ENCODE measurements around the gene MAP2K5. TPM values are rescaled to one million over a fixed set of nuclear protein-coding genes. Genes with fewer than 3 reads are reported as not detected.

MAP2K5 gene
- total RNA-seq, 2 experiments from 2014 or later: 18.0 to 26.7 TPM

- no peak for ATAC-seq
- no peak overlapping the region for H3K4me3 Mint-ChIP-seq
- POLR2A ChIA-PET: no interaction called here
- H3K9me3 Mint-ChIP-seq (ENCODE audit: low read depth): no peaks in the 10 kb centered on the region
- no peak for DNase-seq
- intact Hi-C loops (cut with DNase I, micrococcal nuclease): no loop called here
- CTCF ChIA-PET: no interaction called here
- peaks cover 25% of the 10 kb centered on the region for H3K36me3 Mint-ChIP-seq (ENCODE audit: low read depth)
- H3K27ac Mint-ChIP-seq: no peak overlapping the region
- peaks cover 3% of the 10 kb centered on the region for H3K4me1 Mint-ChIP-seq
- H3K27me3 Mint-ChIP-seq: no peaks in the 10 kb centered on the region
Observed at GRCh38 chr15:67509918-67510317, 32.6 kb upstream of the MAP2K5 start.

- ChIA-PET CTCF (interaction anchor here (0.6 to 0.7 kb wide), 2 partner anchors 14 to 248 kb away, joined by 3 read pairs; no protein-coding TSS in a partner anchor), POLR2A (no interaction called here)
- no peak for ATAC-seq
- no peaks in the 10 kb centered on the region for H3K9me3 Mint-ChIP-seq (ENCODE audit: low read depth)
- no peaks in the 10 kb centered on the region for H3K27me3 Mint-ChIP-seq
- no peak overlapping the region for H3K4me3 Mint-ChIP-seq
- intact Hi-C loops (cut with DNase I, micrococcal nuclease): no loop called here
- peaks cover 3% of the 10 kb centered on the region for H3K4me1 Mint-ChIP-seq
- no peak overlapping the region for H3K27ac Mint-ChIP-seq
- DNase-seq: no peak
- H3K36me3 Mint-ChIP-seq (ENCODE audit: low read depth): peaks cover 29% of the 10 kb centered on the region
Observed at GRCh38 chr15:67510597-67511190, 31.8 kb upstream of the MAP2K5 start.

DNA sequence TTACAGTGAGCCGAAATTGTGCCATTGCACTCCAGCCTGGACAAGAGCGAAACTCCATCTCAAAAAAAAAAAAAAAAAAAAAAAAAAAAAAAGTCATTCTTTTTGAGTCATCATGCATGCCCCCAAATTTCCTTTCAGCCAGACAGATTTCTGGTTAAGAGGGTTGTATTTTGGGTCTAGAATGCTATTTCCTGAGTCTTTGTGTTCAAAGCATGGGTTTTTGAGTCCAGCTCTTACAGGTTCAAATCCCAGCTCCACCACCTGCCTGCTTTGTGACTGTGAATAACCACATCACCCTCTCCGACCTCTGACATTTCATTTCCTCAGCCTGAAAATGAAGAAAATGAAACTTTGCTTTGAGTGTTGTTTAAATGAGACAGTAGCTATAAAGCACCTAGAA, 30.9 kb upstream of the MAP2K5 start:
- peaks cover 3% of the 10 kb centered on the region for H3K4me1 Mint-ChIP-seq
- DNase-seq (peak; percentile 22), ATAC-seq (peak; percentile 39)
- no peaks in the 10 kb centered on the region for H3K27me3 Mint-ChIP-seq
- POLR2A ChIA-PET: interaction anchor here (0.6 kb wide), 1 partner anchor 205 kb away, joined by 3 read pairs; no protein-coding TSS in a partner anchor
- intact Hi-C loops (cut with DNase I, micrococcal nuclease): no loop called here
- no peaks in the 10 kb centered on the region for H3K9me3 Mint-ChIP-seq (ENCODE audit: low read depth)
- H3K27ac Mint-ChIP-seq: no peak overlapping the region
- peaks cover 29% of the 10 kb centered on the region for H3K36me3 Mint-ChIP-seq (ENCODE audit: low read depth)
- no peak overlapping the region for H3K4me3 Mint-ChIP-seq
- CTCF ChIA-PET: interaction anchor here (0.9 kb wide), 1 partner anchor 1013 kb away, joined by 4 read pairs; no protein-coding TSS in a partner anchor

GRCh38 chr15:67512140-67512539, 30.4 kb upstream of the MAP2K5 start:
- intact Hi-C loops (cut with DNase I, micrococcal nuclease): no loop called here
- CTCF ChIA-PET: interaction anchor here (0.9 kb wide), 1 partner anchor 1014 kb away, joined by 4 read pairs; no protein-coding TSS in a partner anchor
- POLR2A ChIA-PET: no interaction called here
- Mint-ChIP-seq H3K9me3 (ENCODE audit: low read depth) (no peaks in the 10 kb centered on the region), H3K4me3 (no peak overlapping the region), H3K4me1 (peaks cover 3% of the 10 kb centered on the region), H3K36me3 (ENCODE audit: low read depth) (peaks cover 31% of the 10 kb centered on the region), H3K27me3 (no peaks in the 10 kb centered on the region), H3K27ac (no peak overlapping the region)
- ATAC-seq: no peak
- DNase-seq: no peak

DNA sequence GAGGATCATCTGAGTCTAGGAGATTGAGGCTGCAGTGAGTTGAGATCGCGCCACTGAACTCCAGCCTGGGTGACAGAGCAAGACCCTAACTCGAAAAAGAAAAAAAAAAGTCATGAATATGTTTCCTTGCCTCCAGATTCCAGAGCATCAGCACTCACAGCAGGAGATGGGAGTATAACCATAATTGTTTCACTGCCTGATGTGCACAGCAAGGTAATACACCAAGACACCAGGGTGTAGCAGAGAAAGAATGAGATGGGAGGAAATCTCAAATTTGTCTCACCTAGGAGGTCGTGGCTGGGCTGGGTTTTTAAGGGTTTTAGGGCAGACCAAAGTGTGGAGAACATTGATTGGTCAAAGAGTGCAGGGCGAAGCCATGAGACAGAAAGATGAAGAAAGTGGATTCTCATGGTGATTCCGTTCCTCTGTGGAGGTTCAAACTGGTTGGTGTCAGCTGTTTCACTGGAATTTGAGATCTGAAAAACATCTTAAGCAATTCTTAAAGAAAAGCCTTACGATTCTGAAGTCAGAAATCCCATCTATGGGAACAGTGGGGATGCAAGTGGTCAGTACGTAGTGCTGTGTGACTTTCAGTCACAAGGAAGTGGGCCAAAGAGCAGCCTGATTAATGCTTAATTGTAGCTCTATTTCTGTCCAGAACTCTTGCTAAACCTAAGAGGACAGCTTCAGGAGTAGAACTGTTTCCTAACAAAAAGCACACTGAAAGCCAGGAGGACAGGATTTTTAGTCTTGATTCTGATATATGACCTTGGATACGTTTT, 29.4 kb upstream of the MAP2K5 start:
- intact Hi-C loops (cut with DNase I, micrococcal nuclease): no loop called here
- H3K9me3 Mint-ChIP-seq (ENCODE audit: low read depth): no peaks in the 10 kb centered on the region
- no peak overlapping the region for H3K27ac Mint-ChIP-seq
- ChIA-PET POLR2A (no interaction called here), CTCF (no interaction called here)
- H3K4me3 Mint-ChIP-seq: no peak overlapping the region
- no peak for DNase-seq
- ATAC-seq: no peak
- H3K4me1 Mint-ChIP-seq: peaks cover 3% of the 10 kb centered on the region
- H3K27me3 Mint-ChIP-seq: no peaks in the 10 kb centered on the region
- H3K36me3 Mint-ChIP-seq (ENCODE audit: low read depth): peaks cover 30% of the 10 kb centered on the region

- DNase-seq (no peak), ATAC-seq (no peak)
- Mint-ChIP-seq H3K4me3 (no peak overlapping the region), H3K27me3 (no peaks in the 10 kb centered on the region), H3K4me1 (peaks cover 5% of the 10 kb centered on the region), H3K9me3 (ENCODE audit: low read depth) (no peaks in the 10 kb centered on the region), H3K36me3 (ENCODE audit: low read depth) (peaks cover 29% of the 10 kb centered on the region), H3K27ac (peak overlapping the region; percentile 13)
- intact Hi-C loops (cut with DNase I, micrococcal nuclease): no loop called here
- POLR2A ChIA-PET: no interaction called here
- CTCF ChIA-PET: interaction anchor here (0.7 kb wide), 1 partner anchor 445 kb away, joined by 3 read pairs; no protein-coding TSS in a partner anchor
Observed at GRCh38 chr15:67515090-67515489, 27.4 kb upstream of the MAP2K5 start.

DNA sequence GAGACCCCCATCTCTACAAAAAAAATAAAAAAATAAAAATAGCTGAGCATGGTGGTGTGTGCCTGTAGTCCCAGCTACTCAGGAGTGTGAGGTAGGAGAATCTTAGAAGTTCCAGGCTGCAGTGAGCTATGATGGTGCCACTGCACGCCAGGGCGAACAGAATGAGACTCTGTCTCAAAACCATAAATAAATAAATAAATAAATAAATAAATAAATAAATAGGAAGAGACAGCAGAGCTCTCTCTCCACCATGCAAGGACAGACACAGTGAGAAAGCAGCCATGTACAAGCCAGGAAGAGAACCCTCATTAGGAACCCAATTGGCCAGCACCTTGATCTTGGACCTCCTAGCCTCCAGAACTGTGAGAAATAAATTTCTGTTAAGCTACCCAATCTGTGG, 26.9 kb upstream of the MAP2K5 start:
- H3K27ac Mint-ChIP-seq: no peak overlapping the region
- H3K4me1 Mint-ChIP-seq: peaks cover 7% of the 10 kb centered on the region
- POLR2A ChIA-PET: no interaction called here
- H3K36me3 Mint-ChIP-seq (ENCODE audit: low read depth): peaks cover 29% of the 10 kb centered on the region
- CTCF ChIA-PET: interaction anchor here (0.7 kb wide), 1 partner anchor 445 kb away, joined by 3 read pairs; no protein-coding TSS in a partner anchor
- no peak for ATAC-seq
- no peak for DNase-seq
- H3K27me3 Mint-ChIP-seq: no peaks in the 10 kb centered on the region
- no peak overlapping the region for H3K4me3 Mint-ChIP-seq
- H3K9me3 Mint-ChIP-seq (ENCODE audit: low read depth): no peaks in the 10 kb centered on the region
- intact Hi-C loops (cut with DNase I, micrococcal nuclease): no loop called here

DNA sequence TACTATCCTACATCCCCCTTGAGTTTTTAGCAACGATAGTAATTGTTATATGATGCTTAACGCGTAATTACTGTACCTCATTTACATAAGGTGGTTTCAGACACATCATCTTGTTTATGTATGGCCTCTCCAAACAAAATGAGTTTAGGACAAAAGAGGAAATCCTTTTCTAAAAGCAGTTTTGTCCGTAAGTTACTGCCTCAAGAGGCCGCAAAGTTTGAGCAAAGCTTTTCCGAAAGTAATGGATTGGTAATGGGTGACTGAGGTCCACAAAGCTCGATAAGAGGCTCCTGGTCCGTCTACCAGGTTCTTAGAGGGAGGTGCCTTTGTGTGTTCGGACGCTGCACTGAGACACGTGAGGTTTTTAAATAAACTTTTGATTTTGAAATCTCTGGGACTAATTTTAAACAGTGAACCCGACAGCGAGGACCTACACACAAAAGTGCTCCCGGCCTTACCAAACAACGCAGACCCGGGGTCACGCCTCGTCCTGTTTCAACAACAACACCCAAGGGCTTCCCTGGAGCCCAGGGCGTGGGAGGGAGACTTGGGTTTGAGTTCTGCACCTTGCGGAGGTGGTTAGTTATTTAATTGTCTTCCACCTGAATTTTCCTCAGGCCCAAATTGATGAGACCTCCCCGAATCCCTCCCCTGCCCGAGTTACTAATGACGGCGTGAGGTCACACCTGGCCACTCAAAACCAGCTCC, 22.0 kb upstream of the MAP2K5 start:
- intact Hi-C loops (cut with DNase I, micrococcal nuclease): loop anchor here (1.0 to 5.0 kb wide), 10 partner anchors 22 to 1133 kb away; partner anchors contain the start of genes RNU6-1 (in 2 of the 2), AAGAB (in 1 of the 2), CLN6 (in 1 of the 2) and FEM1B (in 1 of the 2)
- ATAC-seq: no peak
- Mint-ChIP-seq H3K4me3 (peak overlapping the region; percentile 96), H3K27me3 (no peaks in the 10 kb centered on the region), H3K36me3 (ENCODE audit: low read depth) (peaks cover 8% of the 10 kb centered on the region), H3K27ac (peak overlapping the region; percentile 94), H3K4me1 (peaks cover 21% of the 10 kb centered on the region), H3K9me3 (ENCODE audit: low read depth) (no peaks in the 10 kb centered on the region)
- no peak for DNase-seq
- CTCF ChIA-PET: interaction anchor here (0.7 to 1.0 kb wide), 3 partner anchors 14 to 483 kb away, joined by 3 read pairs; no protein-coding TSS in a partner anchor
- POLR2A ChIA-PET: interaction anchor here (0.6 to 1.6 kb wide), 3 partner anchors 11 to 709 kb away, joined by 3 to 10 read pairs (median 7); no protein-coding TSS in a partner anchor

DNA sequence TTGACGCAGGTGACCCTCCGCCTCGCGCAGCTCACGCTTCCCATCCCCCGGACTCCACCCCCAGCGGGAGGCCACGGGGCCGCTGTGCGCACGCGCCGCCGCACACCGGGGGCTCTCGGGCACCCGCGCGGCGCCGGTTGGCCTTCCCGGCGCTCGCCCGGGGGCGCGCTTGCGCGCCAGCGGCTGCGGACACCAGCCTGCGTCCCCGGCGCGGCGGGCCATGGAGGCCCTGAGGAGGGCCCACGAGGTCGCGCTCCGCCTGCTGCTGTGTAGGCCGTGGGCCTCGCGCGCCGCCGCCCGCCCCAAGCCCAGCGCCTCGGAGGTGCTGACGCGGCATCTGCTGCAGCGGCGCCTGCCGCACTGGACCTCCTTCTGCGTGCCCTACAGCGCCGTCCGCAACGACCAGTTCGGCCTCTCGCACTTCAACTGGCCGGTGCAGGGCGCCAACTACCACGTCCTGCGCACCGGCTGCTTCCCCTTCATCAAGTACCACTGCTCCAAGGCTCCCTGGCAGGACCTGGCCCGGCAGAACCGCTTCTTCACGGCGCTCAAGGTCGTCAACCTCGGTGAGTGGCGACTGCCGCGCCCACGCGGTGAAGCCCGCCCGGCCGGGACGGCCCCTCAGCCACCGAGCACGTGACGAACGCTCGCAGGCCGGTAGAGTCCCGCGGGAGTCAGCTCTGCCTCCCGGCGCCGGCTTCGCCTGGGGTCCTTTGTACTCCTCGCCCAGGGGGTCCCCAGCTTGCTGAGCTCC, 21.3 kb upstream of the MAP2K5 start, which contains the start of gene C15orf61:
TSS of gene C15orf61 (plus strand) at position 103 of the 754 bp plus-strand sequence. CDS start at position 221, 118 bp downstream.
- Mint-ChIP-seq H3K4me3 (peak within 1 kb of the TSS; percentile 96), H3K9me3 (ENCODE audit: low read depth) (no peaks in the 10 kb centered on the region), H3K27me3 (no peaks in the 10 kb centered on the region), H3K4me1 (peaks cover 21% of the 10 kb centered on the region), H3K27ac (peak within 1 kb of the TSS; percentile 98), H3K36me3 (ENCODE audit: low read depth) (peaks cover 9% of the 10 kb centered on the region)
- POLR2A ChIA-PET: interaction anchor here (0.6 to 1.6 kb wide), 4 partner anchors 10 to 708 kb away, joined by 3 to 10 read pairs (median 5); no protein-coding TSS in a partner anchor
- peak; percentile 90 for DNase-seq
- intact Hi-C loops (cut with DNase I, micrococcal nuclease): loop anchor here (1.0 to 5.0 kb wide), 10 partner anchors 21 to 1134 kb away; partner anchors contain the start of genes RNU6-1 (in 2 of the 2), AAGAB (in 1 of the 2), CLN6 (in 1 of the 2) and FEM1B (in 1 of the 2)
- ATAC-seq: peak; percentile 79
- CTCF ChIA-PET: interaction anchor here (0.7 to 1.3 kb wide), 6 partner anchors 10 to 482 kb away, joined by 3 to 5 read pairs (median 3); no protein-coding TSS in a partner anchor

DNA sequence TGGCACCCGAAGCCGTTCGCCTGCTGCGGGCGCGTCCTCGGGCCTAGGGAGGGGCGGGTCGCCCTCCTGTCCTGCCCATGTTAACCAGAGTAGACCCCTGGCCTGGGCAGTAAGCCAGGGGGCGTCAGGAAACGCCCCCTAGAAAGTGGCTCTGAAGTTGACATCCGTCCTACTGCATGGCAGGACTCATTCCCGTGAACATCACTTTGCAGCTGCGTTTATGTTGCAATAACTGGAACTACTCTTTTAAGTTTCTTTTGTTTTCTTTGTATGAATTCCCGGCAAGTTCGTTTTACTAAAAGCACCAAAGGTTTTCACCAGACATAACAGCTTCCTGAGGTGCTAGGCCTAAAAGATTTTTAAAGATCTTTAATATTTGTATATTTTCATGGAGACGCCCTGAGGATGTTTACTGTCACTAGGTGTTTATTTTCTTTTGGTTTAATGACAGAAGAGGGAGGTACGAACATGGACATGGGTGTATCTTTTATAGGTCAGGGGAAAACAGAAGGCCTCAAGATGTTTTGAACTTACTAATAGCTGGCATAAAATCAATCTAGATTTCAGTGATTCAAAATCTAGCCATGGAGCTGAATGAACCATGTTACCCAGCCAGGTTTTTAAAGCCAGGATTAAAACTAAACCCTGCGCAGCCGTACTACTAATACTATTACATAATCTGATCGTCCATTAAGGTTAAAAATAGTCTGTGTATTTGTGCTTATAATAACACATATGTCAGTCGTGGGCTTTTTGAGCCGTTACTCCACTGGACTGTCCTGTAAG, 20.5 kb upstream of the MAP2K5 start:
- CTCF ChIA-PET: interaction anchor here (0.9 to 1.3 kb wide), 4 partner anchors 9 to 319 kb away, joined by 3 to 5 read pairs (median 4); no protein-coding TSS in a partner anchor
- peak; percentile 25 for ATAC-seq
- intact Hi-C loops (cut with DNase I, micrococcal nuclease): loop anchor here (1.0 to 5.0 kb wide), 12 partner anchors 9 to 1135 kb away; partner anchors contain the start of genes MAP2K5 (in 2 of the 2), RNU6-1 (in 2 of the 2), AAGAB (in 1 of the 2) and CLN6 (in 1 of the 2)
- DNase-seq: no peak
- peak overlapping the region; percentile 96 for H3K4me3 Mint-ChIP-seq
- POLR2A ChIA-PET: interaction anchor here (0.5 to 1.6 kb wide), 3 partner anchors 9 to 543 kb away, joined by 3 to 7 read pairs (median 3); no protein-coding TSS in a partner anchor
- H3K9me3 Mint-ChIP-seq (ENCODE audit: low read depth): no peaks in the 10 kb centered on the region
- H3K4me1 Mint-ChIP-seq: peaks cover 21% of the 10 kb centered on the region
- peak overlapping the region; percentile 98 for H3K27ac Mint-ChIP-seq
- peaks cover 7% of the 10 kb centered on the region for H3K36me3 Mint-ChIP-seq (ENCODE audit: low read depth)
- H3K27me3 Mint-ChIP-seq: no peaks in the 10 kb centered on the region
